ENCODE data around the gene NKPD1.

Gene NKPD1

GRCh38 chr19:45160870-45161737 lies at the start of gene NKPD1:
TSS of gene NKPD1 (minus strand) at chr19:45160982. CDS start at chr19:45160150, 832 bp downstream.
- DNase-seq (ENCODE audit: low read depth): no peak

- no peak for DNase-seq (ENCODE audit: low read depth)
These were observed 45.5 kb upstream of the NKPD1 start for GRCh38 chr19:45206328-45206727.

GRCh38 chr19:45205810-45206209 lies 45.0 kb upstream of the NKPD1 start:
- no peak for DNase-seq (ENCODE audit: low read depth)

- no peak for DNase-seq (ENCODE audit: low read depth)
These were observed 41.9 kb upstream of the NKPD1 start for GRCh38 chr19:45202637-45203036.

- DNase-seq (ENCODE audit: low read depth): no peak
These were observed 39.8 kb upstream of the NKPD1 start for GRCh38 chr19:45200568-45200967.

GRCh38 chr19:45195764-45196163 lies 35.0 kb upstream of the NKPD1 start:
- no peak for DNase-seq (ENCODE audit: low read depth)

- DNase-seq (ENCODE audit: low read depth): no peak
These were observed 30.6 kb upstream of the NKPD1 start for GRCh38 chr19:45191375-45191774.

GRCh38 chr19:45189971-45190370 lies 29.2 kb upstream of the NKPD1 start:
- DNase-seq (ENCODE audit: low read depth): no peak

- DNase-seq (ENCODE audit: low read depth): no peak
These were observed 26.8 kb upstream of the NKPD1 start for GRCh38 chr19:45187421-45188100.

GRCh38 chr19:45186509-45187334 lies 25.9 kb upstream of the NKPD1 start:
- DNase-seq (ENCODE audit: low read depth): no peak

- no peak for DNase-seq (ENCODE audit: low read depth)
These were observed 23.3 kb upstream of the NKPD1 start for GRCh38 chr19:45184115-45184514.

- no peak for DNase-seq (ENCODE audit: low read depth)
These were observed 22.0 kb upstream of the NKPD1 start for GRCh38 chr19:45182758-45183157.

GRCh38 chr19:45180936-45181335 lies 20.2 kb upstream of the NKPD1 start:
- DNase-seq (ENCODE audit: low read depth): no peak

- DNase-seq (ENCODE audit: low read depth): no peak
These were observed 19.1 kb upstream of the NKPD1 start for GRCh38 chr19:45179892-45180370.

- DNase-seq (ENCODE audit: low read depth): peak; percentile 26
These were observed 18.5 kb upstream of the NKPD1 start for GRCh38 chr19:45179072-45179891.

- DNase-seq (ENCODE audit: low read depth): peak; percentile 100
These were observed 17.7 kb upstream of the NKPD1 start, which contains the start of gene BLOC1S3 for GRCh38 chr19:45178262-45179071. TSS of gene BLOC1S3 (plus strand) at chr19:45178784. CDS start at chr19:45179297, 513 bp downstream.

- peak; percentile 27 for DNase-seq (ENCODE audit: low read depth)
These were observed 17.1 kb upstream of the NKPD1 start, which contains the start of gene TRAPPC6A for GRCh38 chr19:45177817-45178261. TSS of gene TRAPPC6A (minus strand) at chr19:45178237. CDS start at chr19:45178218, 19 bp downstream.

GRCh38 chr19:45175515-45176345 lies 14.9 kb upstream of the NKPD1 start:
- no peak for DNase-seq (ENCODE audit: low read depth)

GRCh38 chr19:45173816-45174215 lies 13.0 kb upstream of the NKPD1 start:
- DNase-seq (ENCODE audit: low read depth): no peak
